GM03348 (cell line): Measurements from ENCODE around the gene CEP131.
A peak's percentile ranks its signal among the peaks of the same experiment; 100 is the strongest.
"Not testable (repeated sequence)": the region's sequence is repeated elsewhere in the genome, so short reads cannot be mapped to it uniquely, and the experiment has no call there.

ENCODE experiments used
- DNase-seq: peaks from one replicate; pipeline ENCODE4 v3.0.0; 2012; ENCODE audit warnings: low spot score

CEP131 gene

DNA sequence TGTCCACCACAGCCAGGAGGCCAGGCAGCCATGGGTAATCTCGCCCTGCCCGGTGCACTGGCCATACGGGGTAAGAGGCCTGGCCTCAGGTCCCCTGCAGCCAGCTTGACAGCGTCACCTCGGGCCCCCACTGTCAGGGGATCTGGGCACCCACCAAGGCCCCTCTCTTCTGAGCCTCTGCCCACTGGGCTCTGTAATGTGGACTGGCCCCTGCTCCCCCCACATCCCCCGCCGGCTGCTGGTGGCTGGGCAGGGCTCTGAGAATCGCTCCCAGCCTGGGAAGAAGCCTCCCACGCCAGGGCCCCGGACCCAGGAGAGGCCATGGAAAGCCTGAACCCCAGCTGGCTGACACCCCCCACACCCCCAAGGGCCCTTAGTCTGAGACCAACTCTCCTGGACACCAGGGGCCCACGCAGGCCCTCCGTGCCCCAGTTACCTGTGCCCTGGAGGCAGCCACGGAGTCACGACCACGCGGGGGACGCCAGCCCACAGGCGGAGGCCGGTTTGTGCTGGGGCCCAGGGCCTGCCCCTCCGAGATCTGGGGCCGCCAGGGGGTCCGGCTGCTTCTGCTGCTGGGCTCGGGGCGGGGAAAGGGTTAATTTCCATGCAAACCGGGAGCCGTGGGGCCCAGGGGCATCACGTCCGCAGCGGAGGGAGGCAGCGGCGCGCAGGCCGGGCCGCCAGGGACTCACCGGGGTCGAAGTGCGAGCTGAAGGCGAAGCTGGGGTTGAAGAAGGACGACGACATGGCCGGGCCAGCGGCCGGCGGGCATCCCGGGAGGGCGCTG lies 57.3 kb downstream of the CEP131 start, which contains the start of gene PVALEF:
PVALEF (plus strand) TSS at position 262 of the 787 bp plus-strand sequence. CDS start 15,720 bp downstream, outside the sequence.
- peak; percentile 48 for DNase-seq

GRCh38 chr17:81164371-81165245 lies 58.2 kb downstream of the CEP131 start:
- no peak for DNase-seq

- DNase-seq, result no peak
These were observed 58.9 kb downstream of the CEP131 start for GRCh38 chr17:81163703-81164370.

GRCh38 chr17:81163051-81163695 lies 59.6 kb downstream of the CEP131 start:
- no peak for DNase-seq

DNA sequence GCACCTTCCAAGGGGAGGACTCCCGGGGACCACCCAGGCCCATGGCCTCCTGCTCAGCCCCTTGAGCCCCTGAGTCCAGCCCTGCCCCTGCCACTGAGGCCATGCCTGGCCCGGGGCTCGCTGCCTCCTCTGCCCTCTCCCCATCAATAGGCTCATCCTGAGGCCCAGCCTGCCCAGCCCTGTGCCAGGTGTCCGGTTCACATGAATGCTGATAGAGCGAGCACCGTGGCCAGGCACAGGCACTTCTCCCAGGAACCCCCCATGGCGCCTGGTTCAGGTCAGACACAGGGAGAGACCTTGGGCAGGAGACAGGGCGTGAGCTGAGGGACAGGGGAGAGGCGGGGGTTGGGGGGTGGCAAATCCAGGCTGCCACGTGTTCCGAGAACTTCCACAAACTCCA lies 60.3 kb downstream of the CEP131 start:
- no peak for DNase-seq

GRCh38 chr17:81161972-81162371 lies 60.8 kb downstream of the CEP131 start:
- no peak for DNase-seq

DNA sequence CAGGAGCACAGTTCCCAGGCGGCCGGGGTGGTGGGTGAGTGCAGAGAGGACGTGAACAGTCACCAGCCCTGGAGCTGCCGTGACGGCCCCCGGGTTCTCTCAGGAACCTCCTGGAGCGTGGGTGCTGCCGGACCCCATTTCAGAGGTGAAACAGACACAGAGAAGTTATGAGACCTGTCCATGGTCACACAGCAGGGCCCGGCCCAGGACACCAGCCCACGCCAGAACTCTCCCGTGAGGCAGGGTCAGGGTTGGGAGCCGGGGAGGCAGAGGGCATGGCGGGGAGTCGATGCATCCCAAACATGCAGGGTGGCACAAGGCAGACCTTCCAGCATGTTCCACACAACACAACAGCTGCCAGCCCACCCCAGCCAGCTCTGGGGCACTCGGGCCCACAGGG lies 61.2 kb downstream of the CEP131 start:
- DNase-seq, result no peak

DNA sequence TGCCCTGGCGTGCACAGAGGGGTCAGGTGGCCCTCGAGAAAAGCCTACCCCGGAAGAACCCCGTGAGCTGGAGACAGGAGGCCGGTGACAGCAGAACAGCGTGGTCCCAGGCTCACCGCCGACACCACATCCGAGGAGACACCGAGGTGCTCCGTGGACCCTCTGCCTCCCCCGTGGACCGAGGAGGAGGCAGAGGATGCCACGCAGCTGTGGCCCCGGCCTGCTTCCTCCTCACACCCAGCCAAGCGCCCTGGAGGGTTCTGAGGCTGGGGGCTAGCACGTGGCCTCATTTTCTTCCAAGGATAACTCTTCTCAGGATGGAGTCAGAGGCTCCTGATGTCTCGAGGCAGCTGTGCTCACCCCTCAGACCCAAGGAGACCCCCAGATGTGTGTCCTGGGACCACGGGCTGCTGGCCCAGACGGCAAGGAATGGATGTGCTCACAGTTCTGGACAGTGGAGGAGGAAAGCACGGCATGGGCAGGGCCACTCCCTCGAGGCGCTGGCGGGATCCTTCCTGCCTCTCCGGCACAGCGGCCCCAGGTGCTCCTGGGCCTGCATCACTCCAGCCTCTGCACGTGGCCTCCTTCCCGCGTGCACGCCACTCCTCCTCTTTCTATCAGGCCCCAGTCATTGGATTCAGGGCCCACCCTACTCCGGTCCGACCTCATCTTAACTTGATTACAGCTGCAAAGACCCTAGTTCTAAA lies 61.9 kb downstream of the CEP131 start:
- DNase-seq, result no peak

GRCh38 chr17:81160306-81160705 lies 62.5 kb downstream of the CEP131 start:
- DNase-seq, result no peak

DNA sequence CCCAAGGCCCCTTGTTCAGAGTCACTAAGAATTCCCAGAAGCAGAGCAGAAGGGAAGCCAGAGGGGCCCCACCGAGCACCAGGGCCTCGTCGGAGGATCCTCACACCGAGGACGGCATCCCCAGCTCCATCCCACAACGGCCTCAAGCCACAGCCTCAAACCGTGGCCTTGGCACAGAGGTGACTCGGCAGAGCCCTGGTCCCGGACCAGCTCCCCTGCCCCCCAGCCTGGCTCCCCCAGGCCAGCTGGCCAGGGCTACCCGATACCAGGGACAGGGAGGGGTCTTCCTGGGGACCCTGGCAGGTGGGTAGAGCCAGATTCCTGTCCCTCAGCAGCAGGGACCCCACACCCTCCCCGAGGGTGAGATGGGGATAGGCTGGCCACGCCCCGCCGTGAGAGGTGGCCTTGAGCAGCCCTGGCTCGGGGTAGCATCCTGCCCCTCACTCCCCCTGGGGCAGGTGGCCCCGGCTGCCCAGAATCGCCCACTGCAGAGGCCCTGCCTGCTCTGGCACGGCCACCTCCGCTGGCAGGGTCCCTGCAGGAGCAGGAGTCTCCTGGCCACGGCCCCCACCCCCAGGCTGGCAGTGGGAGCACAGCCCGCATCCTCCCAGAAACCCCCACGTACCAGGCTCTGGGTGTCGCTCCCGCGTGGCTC lies 63.0 kb downstream of the CEP131 start:
- DNase-seq, result no peak

DNA sequence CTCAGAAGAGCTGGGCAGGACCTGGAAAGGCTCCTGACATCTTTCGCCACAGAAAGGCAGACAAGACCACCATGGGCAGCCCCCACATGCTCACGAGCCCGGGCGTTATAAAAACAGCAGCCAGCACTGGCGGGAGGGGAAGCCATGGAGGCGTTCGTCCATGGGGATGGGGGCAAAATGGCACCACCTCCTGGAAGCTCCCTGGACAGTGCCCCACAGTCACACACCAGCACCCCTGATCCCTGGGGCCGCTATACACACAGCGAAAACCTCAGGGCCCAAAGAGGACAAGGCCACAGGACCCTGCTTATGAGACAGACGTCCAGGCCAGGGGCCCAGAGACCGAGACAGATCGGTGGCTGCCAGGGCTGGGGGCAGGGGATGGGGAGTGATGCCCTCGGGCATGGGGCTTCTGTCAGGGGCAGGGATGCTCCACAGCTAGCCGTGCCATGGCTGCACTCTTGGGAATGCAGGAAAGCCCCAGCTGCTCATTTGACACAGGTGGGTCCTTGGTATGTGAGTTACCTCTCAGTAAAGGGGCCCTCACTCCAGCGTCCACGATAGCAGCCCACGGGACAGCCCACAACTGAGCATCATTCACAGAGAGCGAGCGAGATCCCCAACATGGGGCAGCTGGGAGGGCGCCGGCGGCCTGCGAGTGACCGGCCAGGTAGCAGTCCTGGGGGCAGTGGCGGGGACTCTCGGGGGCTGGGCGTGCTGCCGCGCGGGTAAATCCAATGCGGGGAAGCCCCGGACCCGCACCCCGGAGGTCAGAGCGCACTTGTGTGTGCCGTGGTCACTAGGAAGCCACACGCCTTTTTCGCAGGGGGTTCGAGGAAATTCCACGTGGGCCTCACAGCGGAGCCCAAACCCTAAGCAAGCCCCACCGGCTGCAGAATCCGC lies 63.8 kb downstream of the CEP131 start:
- no peak for DNase-seq

GRCh38 chr17:81157848-81158687 lies 64.7 kb downstream of the CEP131 start:
- no peak for DNase-seq

DNA sequence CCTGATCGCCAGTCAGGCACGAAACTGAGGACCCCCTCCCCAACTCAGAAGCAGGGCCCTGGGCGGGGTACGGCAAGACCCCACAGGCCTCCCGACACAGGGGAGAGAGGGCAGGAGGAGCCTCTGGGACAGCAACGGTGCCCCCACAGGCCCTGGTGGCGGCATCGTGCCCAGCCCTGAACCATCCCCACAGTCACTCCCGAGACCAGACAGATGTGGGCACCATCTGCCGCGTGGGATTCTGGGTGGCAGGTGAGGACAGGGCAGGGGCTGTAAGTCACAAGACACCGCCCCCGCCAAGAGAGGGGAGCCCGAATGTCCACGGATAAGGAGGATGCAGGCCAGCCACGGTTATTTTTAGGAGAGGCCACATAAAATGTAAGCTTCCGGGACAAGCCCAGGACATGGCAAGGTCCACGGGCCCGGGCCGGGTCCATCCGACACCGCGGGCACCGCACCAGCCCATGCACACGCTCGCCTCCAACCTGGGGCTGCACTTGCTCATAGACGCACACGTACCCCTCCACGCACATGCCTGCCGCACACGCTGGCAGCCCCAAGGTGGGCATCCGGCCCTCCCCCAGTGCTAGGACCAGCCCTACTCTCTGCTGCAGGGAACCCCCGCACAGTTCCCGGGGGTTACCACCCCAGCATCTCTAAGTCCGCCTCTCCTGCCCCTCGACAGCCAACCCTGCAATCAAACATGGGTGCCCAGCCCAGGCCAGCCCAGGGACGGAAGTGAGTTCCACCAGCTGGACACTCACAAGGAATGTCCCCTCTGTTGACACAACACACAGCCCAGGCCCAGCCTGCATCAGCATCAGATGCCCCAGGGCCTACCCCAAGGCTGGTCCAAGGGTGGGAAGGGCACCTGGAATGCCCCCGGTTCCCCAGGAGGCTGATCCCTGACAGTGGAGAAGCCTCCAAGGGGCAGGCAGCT lies 65.6 kb downstream of the CEP131 start:
- no peak for DNase-seq

- no peak for DNase-seq
These were observed 67.8 kb downstream of the CEP131 start for GRCh38 chr17:81154961-81155360.

GRCh38 chr17:81154016-81154415 lies 68.7 kb downstream of the CEP131 start:
- DNase-seq, result not testable (repeated sequence)

- DNase-seq, result peak; percentile 70
These were observed 69.4 kb downstream of the CEP131 start for GRCh38 chr17:81153340-81153803.

DNA sequence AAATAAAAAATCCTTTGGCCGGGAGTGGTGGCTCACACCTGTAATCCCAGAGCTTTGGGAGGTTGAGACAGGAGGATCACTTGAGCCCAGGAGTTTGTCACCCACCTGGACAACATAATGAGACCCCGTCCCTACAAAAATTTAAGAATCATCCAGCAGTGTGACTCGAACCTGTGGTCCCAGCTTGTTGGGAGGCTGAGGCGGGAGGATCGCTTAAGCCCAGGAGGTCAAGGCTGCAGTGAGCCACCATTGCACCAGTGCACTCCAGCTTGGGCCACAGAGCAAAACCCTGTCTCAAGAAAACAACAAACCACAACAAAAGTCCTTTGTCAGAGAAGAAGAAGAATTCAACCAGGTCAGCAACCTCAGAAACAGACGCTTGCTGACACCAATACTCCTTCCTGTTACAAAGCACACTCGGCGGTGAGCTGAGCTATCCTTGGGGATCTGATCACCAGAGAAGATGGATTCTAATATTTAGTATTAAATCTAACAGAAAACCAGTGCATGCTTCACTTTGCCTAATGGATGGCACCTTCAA lies 70.4 kb downstream of the CEP131 start:
- no peak for DNase-seq
